Caki2 (cell line): Measurements from ENCODE around the gene GREB1. TPM values are rescaled to one million over a fixed set of nuclear protein-coding genes. Genes with fewer than 3 reads are reported as not detected.

Experiments used
- DNase-seq: peaks from one replicate; pipeline ENCODE4 v3.0.0-alpha.2; 2015; ENCODE audit warnings: low read depth
- in situ Hi-C: cut with HindIII; loops from 2 replicates; pipeline ENCODE4 v1.10.0; 2016; ENCODE audit warnings: low sequenced_read_pairs, low pct_unique_long_range_greater_than_20kb, mixed read lengths
- total RNA-seq: library from RNA; depleted of rRNA; stranded (reverse); fragments of >200 nt; shearing (Covaris generic); gene quantifications from 2 replicates; pipeline ENCODE4 v1.2.3, GENCODE V29; 2014; ENCODE audit warnings: low replicate concordance; rRNA removed

Gene GREB1
- 0.20 and 0.91 TPM in 2 replicates for total RNA-seq

DNA sequence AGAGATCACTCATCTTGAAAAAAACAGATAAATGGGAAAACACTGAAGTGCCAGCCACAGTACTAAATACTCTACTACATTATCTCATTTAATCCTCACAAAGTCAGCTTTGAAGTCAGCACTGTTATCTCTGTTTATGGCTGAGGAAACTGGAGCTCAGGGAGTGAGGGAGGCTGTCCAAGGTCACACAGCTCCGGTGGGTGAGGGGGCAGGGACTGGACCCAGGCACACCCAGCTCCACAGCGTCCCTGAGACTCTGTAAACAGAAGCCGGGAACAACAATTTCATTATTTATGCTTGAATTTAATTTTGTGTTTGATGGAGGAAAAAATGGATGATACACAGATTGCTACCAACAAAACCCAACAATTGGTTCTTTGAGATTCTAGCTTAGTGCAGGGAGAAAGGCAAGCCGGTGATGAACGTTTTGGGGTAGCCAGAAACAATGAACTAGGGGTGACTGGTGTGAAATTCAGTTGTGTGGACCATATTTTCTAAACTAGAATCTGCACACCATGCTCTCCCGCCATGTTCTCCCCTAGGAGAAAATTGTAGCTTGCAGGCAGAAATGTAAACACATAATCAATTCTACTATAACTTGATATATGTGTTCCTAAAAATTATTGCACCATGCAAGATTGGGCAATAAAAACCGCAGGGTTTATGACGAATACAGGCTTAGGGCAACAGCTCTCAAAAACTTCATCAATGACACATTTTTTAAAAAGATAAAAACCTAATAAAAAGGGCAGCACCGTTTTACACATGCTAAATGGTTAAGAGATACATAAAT is at the start of gene GREB1:
GREB1 (plus strand) TSS at position 768 of the 793 bp plus-strand sequence. CDS start 22,570 bp downstream, outside the sequence.
- DNase-seq, result no peak
- in situ Hi-C loops, result no loop called here

DNA sequence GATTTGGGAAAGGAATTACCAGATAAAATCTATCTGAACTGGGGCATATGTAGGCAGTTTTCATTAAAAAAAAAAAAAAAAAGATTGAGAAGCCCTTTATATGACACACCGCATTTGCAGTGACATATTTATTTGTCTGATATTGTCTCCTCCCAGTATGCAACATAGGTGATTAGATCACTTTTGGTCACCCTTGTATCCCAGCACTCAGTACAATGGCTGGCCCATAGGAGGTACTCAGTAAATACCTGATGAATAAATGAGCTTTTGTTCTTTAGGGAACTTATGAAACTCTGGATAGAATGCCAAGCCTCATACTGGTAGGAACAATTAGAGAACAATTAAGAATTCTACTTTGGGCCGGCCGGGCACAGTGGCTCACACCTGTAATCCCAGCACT is 45.0 kb upstream of the GREB1 start:
- no peak for DNase-seq
- in situ Hi-C loops, result no loop called here

DNA sequence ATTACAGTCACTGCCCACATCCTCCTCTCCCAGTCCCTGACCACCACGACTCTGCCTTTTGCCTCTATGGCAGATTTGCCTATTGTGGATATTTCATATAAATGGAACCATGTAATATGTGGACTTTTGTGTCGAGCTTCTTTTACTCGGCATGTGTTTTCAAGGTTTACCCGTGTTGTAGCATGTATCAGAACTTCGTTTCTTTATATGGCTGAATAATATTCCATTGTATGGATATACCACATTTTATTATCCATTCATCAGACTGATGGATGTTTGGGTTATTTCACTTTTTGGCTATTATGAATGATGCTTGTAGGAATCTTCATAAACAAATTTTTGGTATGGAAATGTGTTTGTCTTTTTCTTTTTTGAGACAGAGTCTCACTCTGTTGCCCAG is 43.7 kb upstream of the GREB1 start:
- no peak for DNase-seq
- in situ Hi-C loops, result no loop called here

GRCh38 chr2:11491348-11491933 is 42.4 kb upstream of the GREB1 start:
- in situ Hi-C loops, result no loop called here
- DNase-seq, result no peak

GRCh38 chr2:11492244-11492643 is 41.6 kb upstream of the GREB1 start:
- no peak for DNase-seq
- in situ Hi-C loops, result no loop called here

DNA sequence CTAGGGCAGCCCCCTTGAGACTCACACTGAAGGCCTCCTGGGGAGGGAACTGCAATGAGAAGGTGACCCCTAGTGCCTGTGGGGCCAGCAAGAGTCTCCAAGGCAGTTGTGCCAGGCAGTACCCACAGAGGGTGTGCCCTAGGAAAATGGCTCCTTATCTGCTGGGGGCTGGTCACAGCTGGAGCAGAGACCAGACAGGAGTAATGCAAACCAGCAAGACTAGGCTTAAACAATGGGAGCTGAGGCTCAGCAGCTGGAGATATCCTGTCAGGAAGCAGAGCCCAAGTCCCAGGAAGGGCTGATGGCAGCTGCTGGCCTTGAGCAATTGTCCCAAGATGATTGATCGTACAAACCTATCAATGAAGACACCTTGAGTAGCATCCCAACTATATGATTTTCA is 41.1 kb upstream of the GREB1 start:
- DNase-seq, result no peak
- in situ Hi-C loops, result no loop called here

DNA sequence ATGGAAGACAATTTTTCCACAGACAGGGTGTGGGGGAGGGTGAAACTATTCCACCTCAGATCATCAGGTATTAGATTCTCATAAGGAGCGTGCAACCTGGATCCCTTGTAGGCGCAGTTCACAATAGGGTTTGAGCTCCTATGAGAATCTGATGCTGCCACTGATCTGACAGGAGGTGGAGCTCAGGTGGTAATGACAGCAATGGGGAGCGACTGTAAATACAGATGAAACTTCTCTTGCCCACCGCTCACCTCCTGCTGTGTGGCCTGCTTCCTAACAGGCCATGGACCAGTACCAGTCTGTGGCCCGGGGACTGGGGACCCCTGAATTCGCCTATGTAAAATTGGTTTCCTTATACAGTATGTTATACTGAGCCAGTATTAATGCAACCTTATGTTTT is 40.6 kb upstream of the GREB1 start:
- no peak for DNase-seq
- in situ Hi-C loops, result no loop called here

GRCh38 chr2:11494310-11494709 is 39.5 kb upstream of the GREB1 start:
- in situ Hi-C loops, result no loop called here
- no peak for DNase-seq

DNA sequence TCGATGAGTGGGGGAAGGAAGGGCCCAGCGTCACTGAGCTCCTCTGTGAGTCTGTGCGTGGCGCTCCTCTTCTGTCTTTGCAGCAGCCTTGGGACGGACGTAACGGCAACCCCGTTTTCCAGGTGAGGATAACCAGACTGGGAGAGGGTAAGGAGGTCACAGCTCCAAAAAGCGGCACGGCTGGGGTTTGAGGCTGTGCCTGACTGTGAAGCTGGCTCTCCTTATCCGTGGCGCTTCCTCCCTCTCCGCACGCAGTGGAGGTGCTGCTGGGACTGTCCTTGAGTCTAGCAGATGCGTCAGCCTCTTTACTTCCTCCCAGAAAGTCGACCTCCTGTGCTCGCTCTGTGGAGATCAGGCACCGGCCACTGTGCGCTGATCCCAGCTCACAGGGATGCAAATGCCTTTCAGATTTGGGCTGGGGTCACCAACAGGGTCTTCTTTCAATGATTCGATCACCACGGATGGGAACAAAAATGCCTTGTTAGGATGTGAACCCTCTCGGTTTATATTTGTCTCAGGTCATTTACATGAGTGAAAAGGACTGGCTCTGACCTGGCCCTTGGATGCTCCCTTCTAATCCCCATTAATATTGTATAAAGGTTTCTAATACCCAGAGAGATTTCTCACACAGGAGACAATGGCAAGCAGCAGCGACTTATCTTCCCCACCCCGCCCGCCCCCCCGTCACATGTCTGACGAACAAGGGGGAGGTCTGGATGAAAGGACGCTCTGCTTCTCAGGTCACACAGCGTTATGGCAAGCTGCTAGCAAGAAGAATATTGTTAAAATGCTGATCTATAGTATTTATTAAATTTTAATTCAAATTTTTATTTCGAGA is 37.8 kb upstream of the GREB1 start:
- in situ Hi-C loops, result no loop called here

DNA sequence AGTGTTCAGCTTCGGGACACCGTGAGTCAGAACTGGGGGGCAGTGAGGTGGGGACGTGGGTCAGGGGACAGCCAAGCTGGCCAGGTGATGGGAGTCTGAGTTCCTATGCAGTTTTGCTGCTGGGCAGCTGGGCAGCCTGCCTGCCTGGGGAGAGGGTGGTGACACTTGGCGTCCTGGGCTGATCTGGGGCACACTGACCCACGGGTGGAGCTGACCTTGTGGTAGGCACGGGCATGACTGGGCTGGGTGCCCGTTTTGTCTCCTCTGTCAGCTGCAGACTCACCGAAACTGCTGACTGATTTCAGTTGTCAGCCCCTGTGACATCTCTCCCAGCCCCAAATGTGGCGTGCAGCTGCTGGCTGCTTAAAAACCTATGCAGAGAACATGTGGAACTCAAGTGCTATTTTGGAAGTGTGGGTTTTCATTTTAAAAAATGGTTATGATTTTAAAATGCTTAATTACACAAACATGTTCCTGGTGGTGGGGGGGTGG is 35.3 kb upstream of the GREB1 start:
- in situ Hi-C loops, result no loop called here
- DNase-seq, result no peak

More for the DNA sequence above, 37.8 kb upstream of the GREB1 start:
- no peak for DNase-seq

DNA sequence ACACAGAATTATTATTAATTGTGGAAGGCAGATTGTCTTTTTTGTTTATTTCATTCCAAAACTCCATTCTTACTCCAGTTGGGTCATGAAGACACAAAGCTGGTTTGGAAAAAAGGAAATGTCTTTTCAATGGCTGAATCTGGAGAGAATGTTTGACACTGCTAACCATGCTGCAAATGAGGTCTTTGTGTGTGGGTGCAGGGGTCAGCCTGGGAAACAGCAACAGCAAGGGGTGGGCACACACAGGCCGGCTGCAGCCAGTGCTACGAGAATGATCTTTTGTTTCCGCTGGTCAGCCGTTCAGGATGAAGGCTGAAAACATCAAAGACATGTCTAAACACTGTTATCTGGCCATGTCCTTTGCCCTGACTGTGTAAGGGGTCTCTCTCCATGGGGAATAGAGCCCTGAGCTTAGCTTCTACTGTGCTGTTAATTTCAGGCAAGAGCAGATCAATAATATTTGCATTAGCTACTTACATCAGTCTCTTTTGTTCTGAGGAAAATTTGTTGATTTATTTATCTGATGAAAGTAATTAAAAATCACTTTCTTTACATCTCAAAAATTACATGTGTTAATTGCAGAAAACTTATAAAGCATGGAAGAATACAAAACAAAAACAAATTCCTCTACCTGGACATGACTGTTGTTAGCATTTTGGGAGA is 34.6 kb upstream of the GREB1 start:
- in situ Hi-C loops, result no loop called here
- DNase-seq, result no peak

DNA sequence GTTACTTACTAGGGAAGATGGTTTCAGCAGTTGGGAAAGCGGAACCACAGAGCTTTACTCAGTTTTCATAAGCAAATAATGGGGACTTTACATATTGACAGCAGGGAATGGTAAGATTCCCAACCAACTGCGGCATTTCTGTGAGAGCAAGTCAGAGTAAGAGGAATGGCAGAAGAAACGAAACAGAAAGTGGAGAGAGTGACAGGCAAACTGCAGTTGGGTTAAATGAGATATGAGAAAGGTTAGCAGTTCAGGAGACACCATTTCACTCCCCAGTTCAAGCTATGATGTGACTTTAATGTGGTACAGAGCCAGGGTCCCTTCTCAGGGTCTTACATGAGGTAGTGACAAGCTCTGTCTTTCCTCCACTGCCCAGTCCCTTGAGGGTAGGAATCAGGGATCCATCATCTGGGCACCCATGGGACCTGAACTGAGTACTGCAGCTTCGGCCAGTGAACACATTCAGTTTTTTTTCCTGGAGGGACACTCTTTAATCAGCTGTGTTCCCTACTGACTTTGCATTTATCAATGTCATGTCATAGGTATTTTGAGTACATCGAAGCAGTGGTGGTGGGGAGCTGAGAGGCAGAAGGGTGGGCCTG is 33.0 kb upstream of the GREB1 start:
- no peak for DNase-seq
- in situ Hi-C loops, result no loop called here

DNA sequence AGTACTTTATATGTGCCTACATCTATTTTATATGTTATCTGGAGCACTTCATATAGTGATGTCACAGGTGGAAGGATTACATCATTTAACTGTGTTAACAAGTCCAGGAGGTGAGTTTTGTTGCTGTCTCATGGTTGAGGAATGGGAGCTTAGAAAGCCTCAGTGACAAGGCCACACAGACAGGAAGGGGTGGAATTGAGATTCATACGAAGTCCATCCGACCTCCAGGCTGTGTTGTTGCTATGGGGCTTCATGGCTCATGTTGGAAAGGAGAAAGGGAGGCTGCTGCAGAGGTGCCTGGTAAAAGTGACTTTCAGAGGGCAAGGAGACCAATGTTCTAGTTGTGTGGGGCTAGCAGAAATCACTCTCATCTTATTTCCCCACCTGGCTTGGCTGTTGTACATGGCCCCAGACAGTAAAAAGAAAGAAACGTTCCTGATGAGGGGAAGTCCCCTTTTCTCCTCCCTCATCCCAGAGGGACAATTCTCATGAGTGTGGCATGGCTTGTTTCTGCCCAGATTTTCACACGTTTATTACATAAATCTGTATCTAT is 31.0 kb upstream of the GREB1 start:
- DNase-seq, result no peak
- in situ Hi-C loops, result no loop called here

DNA sequence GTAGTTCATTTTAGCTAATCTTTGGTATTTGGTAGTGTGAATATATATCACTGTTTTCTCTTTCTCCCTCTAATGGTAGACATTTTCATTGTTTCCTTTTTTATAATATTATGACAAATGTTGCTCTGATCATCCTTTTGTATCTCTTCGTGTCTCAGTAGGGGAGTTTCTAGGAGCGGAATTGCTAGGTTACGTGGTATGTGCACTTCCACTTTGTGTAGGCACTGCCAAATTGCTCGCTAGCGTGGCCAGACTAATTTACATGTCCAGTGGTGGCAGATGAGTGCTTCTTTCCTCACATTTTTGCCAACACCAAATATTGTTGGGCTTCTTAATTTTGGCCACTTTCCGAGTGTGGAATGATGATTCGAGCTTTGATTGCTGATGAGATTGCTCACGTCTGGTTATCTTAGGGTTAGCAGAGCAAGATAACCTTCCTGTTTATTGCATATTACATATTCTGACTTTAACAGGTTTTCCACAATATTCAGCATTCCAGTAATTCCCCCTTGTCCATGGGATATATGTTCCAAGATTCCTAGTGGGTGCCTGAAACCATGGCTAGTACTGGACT is 30.4 kb upstream of the GREB1 start:
- in situ Hi-C loops, result no loop called here
- DNase-seq, result no peak

- in situ Hi-C loops, result no loop called here
- DNase-seq, result no peak
Measured at GRCh38 chr2:11505652-11506610, 27.9 kb upstream of the GREB1 start.

- in situ Hi-C loops, result no loop called here
Measured at GRCh38 chr2:11506611-11506969, 27.3 kb upstream of the GREB1 start.

DNA sequence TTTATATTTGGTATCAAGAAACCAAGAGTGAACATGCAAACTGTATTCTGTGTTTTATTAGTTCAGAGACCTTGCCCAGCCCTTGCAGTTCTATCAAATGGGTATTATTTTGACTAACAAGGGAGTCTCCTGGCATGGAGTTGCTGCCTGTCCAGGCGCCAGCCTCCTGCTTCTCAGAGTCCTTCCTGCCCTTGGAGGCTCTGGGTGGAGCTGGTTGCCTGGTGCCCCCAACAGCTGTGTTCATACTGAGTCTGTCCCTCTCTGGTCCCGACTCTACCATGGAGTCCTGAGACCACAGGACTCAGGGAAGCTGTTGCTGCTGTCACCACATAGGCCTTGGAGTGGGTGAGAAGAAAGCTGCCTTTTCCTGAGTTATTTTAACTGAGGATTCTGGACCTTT is 26.3 kb upstream of the GREB1 start:
- in situ Hi-C loops, result no loop called here
- no peak for DNase-seq

More at GRCh38 chr2:11506611-11506969, 27.3 kb upstream of the GREB1 start:
- DNase-seq, result no peak
